Peyer's patch (tissue), 4 donors: ENCODE results near the gene STX16.

Experiments
- POLR2A ChIP-seq, 2 donors: fragments of 450-650 bp; IDR thresholded peaks; one replicate each; pipeline ENCODE4 v1.5.1; 2017; ENCODE audit warnings: antibody characterized with exemption in 2 of 2, mild to moderate bottlenecking in 2 of 2, moderate library complexity in 2 of 2
- TF ChIP-seq, protein P1 (sequence below), 6 experiments: fragments of 450-650 bp in 4 of 6; fragments of 200-600 bp in 2 of 6; sonication (generic) in 1 of 6; IDR thresholded peaks; one replicate each; pipeline ENCODE4 v1.5.1; 2017 to 2019; ENCODE audit warnings: antibody characterized with exemption in 6 of 6, mild to moderate bottlenecking in 3 of 6, moderate library complexity in 1 of 6

DNA sequence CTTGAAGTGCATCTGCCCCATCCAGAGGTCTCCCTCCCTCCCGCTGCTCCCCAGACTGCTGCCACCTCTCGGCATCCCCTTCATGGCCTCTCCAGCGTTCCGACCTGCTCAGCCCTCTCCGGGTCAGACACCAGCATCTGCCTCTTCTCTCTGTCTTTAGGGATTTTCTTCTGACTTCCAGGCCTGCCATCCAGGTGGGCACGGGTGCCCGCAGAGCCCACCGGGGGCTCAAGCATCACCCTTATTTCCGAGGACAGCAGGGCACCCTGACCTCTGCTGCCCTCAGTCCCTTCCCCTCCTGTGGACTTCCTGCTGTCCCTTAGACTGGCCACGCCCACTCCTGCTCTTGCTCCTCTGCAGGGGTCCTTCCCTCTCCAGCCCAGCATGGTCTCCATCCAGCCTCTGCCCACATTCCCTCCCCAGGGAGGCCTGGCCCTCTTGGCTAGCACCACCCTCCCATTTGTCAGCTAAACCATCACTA, 44.9 kb downstream of the STX16 start:
- TF ChIP-seq, protein P1, sequence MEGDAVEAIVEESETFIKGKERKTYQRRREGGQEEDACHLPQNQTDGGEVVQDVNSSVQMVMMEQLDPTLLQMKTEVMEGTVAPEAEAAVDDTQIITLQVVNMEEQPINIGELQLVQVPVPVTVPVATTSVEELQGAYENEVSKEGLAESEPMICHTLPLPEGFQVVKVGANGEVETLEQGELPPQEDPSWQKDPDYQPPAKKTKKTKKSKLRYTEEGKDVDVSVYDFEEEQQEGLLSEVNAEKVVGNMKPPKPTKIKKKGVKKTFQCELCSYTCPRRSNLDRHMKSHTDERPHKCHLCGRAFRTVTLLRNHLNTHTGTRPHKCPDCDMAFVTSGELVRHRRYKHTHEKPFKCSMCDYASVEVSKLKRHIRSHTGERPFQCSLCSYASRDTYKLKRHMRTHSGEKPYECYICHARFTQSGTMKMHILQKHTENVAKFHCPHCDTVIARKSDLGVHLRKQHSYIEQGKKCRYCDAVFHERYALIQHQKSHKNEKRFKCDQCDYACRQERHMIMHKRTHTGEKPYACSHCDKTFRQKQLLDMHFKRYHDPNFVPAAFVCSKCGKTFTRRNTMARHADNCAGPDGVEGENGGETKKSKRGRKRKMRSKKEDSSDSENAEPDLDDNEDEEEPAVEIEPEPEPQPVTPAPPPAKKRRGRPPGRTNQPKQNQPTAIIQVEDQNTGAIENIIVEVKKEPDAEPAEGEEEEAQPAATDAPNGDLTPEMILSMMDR (IDR thresholded peaks at IDR 0.05), result no peak
- TF ChIP-seq POLR2A (IDR thresholded peaks at IDR 0.05), result no peak
